NAMALWA (cell line): ENCODE results near the gene XYLB.
A peak's percentile ranks its signal among the peaks of the same experiment; 100 is the strongest.
"Not testable (repeated sequence)": the region's sequence is repeated elsewhere in the genome, so short reads cannot be mapped to it uniquely, and the experiment has no call there.

Source experiments
- DNase-seq: peaks from one replicate; pipeline ENCODE4 v3.0.0-alpha.2; 2015; ENCODE audit warnings: low spot score

Gene XYLB

DNA sequence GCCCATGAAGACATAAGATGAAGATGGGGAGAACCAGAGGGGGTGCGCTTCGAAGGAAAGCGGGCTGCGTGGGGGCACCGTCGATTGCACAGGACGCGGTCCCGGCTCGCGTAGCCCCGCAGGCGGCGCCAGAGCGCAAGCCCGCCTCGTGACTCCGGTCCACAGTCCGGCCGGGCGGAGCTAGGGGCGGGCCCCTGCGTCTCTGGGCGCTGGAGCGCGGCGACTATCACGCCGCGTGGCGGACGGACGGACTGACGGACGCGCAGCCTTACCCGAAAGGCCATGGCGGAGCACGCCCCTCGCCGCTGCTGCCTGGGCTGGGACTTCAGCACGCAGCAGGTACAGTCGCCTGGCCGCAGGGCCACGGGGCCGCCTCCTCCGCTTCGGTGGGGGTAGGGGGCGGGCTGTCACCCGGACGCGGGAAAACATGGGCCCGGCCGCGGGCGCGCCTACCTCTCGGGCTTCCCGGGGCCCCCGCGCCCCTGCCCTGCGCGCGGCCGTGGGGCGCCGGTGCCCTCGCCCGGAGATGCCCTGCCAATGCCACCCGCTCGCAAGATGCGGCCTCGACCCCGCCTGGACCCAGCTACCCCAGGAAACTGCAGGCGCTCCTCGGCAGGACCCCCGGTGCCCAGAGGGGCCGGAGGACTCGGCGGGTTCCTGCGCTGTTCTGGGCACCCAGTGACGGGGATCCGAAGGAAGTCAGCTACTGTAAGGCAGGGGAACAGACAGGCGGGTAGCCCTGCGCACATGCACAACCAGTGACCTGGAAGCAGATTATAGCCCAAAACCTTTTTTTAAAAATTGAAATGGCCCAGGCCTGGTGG lies at the start of gene XYLB:
TSS of gene XYLB (plus strand) at position 199 of the 824 bp plus-strand sequence. CDS start at position 283, 84 bp downstream.
- no peak for DNase-seq

DNA sequence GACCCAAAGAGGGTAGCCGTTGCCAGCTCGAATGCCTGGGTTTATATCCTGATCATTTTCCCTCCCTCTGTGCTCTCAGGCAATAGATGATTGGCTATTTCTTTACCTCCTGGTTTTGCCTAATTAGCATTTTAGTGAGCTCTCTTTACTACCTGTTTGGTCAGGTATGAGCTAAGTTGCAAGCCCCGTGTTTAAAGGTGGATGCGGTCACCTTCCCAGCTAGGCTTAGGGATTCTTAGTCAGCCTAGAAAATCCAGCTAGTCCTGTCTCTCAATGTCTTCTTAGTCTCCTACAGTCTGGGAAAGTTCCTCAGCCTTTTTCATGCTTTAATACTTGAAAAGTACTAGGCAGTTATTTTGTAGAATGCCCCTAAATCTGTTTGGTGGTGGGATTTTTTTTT lies 49.5 kb upstream of the XYLB start:
- DNase-seq = not testable (repeated sequence)

DNA sequence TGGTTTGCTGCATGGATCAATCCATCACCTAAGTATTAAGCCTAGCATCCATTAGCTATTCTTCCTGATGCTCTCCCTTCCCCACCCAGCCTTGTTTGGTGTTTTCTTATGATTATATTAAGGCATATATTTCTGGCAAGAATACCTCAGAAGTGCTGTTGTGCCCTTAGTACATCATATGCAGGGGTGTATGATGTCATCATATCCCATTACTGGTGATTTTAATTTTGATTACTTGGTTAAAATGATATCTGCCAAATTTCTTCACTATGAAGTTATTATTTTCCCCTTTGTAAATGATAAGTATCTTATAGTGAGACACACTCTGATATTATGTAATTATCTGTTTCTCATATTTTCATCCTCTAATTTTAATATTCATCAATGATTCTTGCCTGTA lies 49.0 kb upstream of the XYLB start:
- no peak for DNase-seq

DNA sequence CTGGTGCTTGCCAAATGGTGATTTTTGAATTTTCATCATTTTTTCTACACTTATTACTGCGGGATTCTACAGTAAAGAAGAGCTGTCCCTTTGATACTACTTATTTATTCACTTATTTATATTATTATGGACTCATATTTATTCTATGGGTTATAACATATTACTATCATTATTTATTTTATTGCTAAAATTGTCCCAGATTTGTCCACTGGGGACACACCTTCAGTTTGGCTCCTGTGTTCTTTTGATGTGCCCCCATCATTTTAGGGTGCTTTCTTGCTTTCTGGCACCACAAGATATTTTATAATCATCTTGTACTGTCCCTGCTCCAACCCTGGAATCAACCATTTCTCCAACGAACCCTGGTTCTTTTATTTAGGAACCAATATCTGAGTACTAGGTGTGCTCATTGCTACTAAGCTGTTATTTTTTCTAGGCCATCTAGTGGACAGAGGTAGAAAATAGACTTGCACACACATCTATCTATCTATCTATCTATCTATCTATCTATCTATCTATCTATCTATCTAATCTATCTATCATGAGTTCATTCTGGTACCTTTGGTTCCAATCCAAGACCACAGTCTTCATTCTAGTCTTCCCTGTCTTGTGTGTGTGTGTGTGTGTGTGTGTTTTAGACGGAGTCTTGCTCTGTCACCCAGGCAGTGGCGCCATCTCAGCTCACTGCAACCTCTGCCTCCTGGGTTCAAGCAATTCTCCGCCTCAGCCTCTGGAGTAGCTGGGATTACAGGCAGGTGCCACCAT lies 48.5 kb upstream of the XYLB start:
- DNase-seq = peak; percentile 56

DNA sequence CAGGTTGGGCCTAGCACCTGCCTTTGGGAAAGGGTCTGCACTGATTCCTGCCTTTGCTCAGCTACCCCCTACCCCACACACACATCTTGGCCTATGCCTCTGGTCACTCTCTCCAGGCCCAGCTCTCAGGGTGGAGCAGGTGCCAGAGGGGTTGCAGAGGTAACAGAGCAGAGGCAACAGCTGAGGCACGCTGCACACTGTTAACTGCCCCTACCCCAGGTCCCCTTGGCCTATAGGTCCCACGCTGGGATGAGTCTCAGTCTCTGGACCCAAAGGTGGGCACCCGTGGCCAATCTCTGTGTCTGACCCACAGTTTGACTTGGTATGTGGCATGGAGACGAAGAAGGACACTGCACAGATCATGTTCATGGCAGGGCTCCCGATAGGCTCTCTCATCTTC lies 39.6 kb upstream of the XYLB start:
- no peak for DNase-seq

DNA sequence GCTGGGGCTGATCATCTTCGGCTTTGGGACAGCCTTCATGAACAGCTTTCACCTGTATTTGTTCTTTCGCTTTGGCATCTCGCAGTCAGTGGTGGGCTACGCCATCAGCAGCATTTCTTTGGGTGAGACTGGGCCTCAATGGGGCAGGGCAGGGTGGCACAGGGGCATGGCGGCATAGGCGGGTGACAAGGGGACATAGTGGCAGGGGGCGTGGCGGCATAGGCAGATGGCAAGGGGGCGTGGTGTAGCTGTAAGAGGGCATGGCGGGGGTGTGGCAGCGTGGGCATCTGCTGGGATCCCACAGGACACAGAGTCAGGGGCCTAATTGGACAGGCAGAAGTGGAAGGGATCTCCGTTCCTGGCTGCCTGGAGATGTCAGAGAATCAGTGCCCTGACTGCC lies 39.0 kb upstream of the XYLB start:
- DNase-seq = no peak

DNA sequence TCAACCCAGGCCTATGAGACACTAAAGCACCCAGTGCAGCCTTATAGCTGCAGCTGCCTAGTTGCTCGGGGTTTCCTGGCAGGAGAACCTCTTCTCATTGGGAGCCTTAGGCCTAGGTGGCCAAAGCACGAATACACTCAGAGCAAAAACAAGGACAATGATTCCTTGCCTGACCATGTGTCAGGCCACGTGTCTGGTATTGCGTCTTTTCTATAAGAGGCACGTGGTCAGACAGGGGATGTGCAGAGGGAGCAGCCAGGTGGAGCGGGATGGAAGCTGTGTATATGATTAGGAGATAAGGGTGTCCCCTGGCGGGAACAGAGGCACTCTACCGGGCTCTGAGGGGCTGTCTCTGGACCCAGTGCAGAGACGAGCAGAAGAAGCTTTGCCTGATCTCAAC lies 38.1 kb upstream of the XYLB start:
- no peak for DNase-seq

DNA sequence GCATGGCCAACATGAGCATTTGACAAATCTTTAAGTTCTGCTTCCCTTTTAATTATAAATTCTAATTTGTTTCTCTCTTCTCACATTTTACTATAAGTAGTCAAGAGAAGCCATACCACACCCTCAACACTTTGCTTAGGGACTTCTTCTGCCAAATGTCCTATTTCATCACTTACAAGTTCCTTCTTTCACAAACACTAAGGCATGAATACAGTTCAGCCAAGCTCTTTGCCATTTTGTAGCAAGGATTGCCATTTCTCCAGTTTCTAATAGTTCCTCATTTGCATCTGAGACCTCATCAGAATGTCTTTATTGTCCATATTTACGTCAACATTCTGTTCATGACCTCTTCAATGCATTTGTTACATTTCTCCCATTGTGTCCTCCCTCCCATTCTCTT lies 35.1 kb upstream of the XYLB start:
- DNase-seq = no peak

DNA sequence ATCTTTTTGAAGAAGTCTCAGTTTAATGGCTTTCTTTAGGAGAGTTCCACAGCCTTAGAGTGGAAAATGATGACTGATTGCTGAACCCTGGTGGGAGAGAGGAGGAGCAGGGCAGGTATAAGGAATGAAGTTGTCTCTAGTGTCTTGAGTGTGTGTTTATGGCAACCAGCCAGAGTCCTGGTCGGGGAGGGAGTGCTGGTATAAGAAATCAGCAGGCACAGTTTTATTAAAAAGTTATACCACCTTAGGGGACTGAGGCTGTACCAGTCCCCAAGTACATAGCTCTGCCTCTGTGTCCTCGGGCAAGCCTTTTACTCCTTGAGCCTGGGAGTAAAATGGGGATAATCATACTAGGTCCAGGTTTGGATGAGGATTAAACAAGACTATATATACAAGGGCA lies 34.6 kb upstream of the XYLB start:
- DNase-seq = no peak

DNA sequence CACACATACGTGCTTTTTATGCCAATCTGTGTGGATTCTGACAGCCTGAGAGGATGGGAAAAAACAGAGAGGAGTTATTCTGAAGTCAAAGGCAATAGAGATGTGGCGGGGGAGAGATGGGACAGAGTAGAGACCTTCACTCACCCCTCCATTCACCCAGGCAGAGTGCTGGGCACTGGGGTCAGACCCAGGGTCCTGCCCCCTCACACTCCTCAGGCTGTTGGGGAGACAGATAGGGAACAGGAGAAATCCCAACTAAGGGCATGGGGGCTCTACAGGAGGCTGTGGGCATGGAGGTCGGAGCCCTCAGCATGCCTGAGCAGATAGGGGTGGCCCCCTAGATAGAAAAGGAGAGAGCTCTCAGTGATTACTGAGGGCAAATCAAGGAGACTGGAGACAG lies 34.2 kb upstream of the XYLB start:
- no peak for DNase-seq

DNA sequence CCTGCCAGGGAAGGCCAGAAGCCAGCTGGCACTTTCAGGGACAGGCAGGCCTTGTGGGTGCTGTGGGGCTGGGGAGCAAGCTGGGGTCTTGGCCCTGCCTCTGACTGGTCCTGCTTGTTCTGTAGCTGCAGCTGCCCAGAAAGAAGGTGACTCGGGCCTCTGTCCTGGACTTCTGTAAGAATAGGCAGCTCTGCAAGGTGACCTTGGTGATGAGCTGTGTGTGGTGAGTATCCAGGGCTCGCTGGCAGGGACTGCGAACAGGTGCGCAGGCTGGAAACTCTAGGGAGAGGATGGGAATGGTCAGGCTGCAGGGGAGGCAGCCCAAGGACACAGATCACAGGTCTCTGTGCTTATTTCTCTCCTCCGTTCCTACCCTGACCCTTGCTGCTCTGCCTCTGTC lies 33.3 kb upstream of the XYLB start:
- DNase-seq = no peak

DNA sequence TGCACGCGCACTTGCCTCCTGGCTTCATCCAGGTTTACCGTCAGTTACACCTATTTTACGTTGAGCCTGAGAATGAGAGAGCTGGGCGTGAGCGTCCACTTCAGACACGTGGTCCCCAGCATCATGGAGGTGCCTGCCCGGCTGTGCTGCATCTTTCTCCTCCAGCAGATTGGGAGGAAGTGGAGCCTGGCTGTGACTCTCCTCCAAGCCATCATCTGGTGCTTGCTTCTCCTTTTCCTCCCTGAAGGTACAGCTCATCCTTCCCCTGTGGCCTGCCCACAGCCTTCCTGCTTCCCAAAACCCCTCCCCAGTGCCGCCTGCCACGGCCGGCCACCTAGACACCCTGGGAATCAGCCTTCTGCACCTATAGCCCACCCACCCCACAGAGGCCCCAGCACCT lies 32.9 kb upstream of the XYLB start:
- no peak for DNase-seq

DNA sequence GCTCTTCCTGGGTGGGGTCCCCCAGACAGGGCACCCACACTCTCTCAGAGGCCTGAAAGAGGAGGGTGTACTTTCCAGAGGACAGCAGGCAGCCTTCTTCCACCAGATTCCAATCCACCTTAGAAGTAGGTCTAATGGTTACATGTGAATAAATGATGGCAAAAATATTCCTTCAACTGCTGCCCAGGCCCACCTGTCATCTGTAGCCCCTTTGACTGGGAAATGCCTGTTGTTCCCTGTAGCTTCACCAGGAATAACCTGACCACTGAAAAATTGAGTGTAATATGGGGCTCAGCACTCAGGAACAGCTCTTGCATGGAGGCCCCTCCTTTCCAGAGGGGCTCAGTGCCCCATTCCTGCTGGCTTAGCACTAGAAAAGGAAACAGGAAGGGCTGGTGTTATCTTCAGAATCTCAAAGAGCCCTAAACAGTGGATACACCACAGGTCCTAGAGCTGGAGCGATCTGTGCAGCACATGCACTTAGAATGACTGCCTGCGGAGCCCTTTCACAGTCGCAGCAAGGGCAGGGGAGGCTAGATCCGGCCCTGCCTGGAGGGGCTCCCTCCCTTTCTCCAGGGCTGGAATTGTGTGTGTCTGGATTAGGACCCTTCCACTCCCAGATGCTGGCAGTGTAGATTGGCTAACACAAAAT lies 32.3 kb upstream of the XYLB start:
- no peak for DNase-seq

DNA sequence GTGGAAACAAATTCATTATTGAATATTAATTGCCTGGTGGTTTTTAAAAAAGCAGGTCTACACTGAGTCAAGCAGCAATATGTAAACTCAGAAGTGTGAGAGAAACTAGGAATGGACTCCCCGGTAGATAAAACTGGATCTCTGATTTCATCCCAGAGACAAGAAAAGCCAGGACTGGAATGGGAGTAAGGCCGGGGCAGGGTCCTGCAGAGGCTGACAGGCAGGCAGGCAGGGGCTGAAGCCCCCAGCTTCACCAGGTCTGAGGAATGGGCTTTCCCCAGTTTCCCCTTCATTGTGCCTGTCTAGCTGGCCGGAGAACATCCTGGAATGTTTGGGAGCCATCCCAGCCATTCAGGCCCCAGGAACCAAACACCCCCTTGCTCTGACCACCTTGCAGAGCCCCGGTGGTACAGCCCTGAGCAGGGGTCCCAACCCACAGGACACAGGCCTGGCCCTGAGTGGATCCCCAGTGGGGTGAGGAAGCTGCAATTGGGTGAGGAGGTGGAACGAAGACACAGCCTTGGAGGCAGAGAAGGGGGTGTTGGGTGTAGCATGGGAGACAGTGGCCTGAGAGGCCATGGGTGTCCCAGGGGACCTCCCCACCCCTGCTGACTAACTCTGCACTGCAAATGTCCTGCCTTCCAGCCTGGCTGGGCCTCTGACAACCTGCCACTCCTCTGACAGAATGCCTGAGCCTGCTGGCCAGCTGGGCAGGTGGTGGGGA lies 31.7 kb upstream of the XYLB start:
- no peak for DNase-seq

DNA sequence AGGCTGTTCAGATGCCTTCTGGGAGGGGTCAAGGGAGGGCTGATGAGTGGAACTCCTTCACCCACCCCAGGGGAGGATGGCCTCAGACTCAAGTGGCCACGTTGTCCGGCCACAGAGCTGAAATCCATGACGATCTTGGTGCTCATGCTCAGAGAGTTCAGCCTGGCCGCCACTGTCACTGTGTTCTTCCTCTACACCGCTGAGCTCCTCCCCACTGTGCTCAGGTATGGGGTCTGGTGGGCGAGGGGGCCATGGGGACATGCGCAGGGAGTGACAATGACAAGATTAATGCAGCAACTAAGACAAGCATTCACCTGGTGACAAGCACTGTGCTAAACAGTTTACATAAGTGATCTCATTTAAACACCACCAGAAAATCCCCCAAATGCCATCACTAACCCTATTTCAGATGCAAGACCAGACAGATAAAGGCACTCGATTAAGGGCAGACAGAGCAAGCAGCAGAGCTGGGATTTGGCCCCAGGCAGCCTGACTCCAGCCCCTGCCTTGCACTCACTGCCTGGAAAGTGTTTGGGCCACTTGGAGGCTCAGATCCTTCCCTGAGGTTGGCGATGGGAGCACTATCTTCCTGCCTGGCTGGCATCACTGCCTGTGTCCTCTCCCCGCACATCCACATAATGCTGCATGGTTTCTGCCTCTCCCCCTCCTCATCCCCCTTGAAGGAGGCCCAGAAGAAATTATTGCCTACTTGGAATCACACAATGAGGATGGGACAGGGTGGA lies 30.9 kb upstream of the XYLB start:
- DNase-seq = no peak

DNA sequence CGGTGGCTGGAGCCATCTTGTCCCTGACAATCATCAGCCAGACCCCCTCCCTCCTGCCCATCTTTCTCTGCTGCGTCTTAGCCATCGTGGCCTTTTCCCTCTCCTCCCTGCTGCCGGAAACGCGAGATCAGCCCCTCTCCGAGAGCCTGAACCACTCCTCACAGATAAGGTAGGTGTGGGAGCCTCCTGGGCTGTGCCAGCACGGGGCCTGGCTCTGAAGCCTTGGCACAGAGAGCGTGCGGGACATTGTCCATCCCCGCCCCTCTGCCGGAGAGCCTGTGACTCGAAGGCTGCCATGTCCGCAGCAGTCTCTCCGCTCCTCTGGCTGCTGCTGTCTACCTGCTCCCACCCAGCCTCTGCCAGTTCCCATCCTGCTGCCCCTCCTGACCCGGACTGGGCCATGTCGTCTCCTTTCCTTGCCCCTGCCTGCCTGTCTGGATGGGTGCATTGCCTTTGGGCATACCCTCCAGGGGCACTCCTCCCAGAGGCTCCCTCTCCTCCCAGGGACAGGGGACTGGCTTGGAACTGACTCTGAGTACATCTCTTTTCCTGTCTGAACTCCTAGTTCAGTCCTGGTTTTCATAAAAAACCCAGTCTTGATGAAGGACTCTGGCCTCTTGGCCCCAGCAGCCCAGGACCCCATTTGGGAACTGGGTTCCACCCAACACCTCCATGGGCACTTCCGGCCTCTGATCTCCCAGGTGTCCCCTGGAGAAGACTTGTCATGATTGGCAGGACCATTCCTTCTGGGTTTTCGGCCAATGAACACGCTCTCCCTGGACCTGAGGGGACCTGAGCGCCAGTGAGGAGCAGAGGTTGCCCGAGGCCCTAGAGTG lies 30.0 kb upstream of the XYLB start:
- DNase-seq = no peak

DNA sequence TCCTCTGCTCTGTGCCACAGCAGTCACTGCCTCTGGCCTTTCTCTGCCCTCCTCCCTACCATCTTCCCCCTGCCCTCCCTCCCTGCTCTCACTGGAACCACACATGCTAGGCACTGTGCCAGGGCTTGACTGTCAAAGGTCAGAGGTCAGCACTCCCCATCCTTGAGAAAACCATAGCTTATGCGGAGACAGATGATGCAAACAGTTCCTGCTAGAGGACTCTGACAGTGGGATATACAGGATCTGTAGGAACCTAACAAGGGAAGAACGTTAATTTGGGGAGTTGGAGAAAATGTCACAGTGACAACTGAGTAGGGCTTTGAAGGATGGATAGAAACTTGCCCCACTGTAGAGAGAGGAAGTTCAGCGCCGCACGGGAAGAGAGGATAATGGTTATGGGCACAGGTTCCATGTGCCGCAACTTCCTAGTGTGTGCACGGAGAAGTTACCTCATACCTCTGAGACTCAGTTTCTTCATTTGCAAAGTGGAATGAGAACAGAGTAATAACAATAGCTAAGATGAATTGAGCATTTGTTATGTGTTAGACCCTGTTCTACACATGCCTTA lies 29.3 kb upstream of the XYLB start:
- DNase-seq = no peak

DNA sequence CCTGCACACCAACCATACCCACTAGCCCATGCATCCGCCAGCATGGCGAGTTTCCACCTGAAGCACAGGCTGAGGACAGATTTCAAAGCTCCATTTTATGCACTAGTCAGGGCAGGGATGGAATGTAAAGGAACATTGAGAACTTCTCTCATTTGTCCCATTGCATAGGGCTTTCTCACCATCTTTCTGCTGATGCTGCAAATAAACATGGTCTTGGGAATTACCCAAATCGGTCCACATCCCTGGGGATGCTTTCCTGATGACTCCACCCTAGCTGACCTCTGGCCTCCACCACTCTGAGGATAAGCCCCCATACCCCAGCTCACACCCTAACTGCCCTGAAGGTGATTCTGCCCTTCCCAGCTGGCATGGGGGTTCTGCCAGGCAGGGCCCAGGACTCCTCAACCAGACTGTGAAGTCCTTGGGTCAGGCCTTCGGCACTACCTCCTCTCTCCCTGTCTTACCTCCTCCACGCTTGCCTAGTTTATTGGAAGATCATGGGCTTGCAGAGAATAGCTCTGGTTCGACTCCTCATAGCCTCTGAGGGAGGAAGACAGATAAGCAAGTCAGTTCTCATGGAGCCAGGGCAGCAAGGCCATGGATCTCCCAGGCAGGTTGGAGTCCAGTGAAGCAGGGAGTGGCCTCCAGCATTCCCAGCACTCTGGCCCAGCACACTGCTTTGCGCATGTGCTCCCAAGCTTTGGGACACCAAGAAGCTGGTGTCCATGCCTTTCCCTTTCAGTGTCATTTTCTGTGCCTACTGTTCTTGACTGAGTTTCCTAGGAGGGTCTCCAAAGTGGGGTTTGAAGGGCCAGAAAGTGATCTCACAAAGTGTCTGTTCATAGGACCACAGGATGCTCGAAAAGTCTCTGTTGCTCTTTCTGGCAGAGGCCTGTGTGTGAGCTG lies 27.6 kb upstream of the XYLB start:
- no peak for DNase-seq

DNA sequence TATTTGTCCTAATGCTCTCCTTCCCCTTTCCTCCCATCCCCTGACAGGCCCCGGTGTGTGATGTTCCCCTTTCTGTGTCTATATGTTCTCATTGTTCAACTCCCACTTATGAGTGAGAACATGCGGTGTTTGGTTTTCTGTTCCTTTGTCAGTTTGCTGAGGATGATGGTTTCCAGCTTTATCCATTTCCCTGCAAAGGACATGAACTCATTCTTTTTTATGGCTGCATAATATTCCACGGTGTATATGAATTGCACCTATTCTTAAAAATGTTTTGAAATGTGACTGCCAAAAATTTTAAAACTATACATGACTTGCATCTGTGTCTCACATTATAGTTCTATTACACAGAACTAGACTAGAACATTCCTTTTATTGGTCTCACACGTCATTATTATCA lies 25.9 kb upstream of the XYLB start:
- DNase-seq = not testable (repeated sequence)
